ENCODE measurements around the gene NPAS4.
A peak's percentile ranks its signal among the peaks of the same experiment; 100 is the strongest.
"Not testable (repeated sequence)": the region's sequence is repeated elsewhere in the genome, so short reads cannot be mapped to it uniquely, and the experiment has no call there.

NPAS4 gene

GRCh38 chr11:66420671-66421476, at the start of gene NPAS4:
NPAS4 (plus strand) TSS chr11:66421035; CDS start chr11:66421180, 145 bp downstream.
- no peak for DNase-seq

DNA sequence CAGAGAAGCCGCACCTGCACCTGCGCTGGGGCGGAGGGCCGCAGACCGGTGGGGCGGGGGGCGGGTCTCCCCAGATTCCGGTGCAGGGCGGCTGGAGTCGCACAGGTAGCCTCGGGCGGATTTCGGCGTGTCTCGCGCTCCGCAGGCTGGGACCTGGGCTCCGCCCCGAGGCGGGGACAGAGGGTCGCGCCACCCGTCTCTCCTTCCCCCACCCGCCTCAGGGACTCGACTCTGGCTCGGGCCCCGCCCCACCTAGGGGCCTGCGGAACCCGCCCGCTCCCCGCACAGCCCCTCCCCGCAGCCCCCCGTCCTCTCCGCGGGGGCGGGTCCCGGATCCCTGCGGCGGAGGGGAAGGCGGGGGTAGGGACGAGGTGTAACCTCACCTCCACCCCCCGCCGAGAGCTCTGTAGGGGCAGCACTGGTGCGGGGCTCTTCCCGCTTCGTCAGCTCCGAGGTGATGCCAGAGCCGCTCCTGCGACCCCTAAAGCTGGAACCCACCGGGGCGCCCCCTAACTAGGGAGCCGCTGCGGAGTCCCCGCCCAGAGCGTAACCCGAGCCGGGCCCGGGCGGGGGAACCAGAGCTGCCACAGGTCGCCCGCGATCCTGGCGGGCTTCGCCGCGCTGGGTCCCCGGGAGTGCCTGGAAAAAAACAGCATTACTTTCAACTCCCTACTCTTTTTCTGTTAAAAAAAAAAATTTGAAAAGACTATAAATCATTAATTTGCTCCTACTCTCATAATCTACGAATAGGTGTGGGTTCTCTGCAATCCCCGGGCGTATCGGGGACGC, 49.0 kb upstream of the NPAS4 start, which contains the start of gene SLC29A2:
Gene SLC29A2, minus strand, starts transcription at position 134 of the 789 bp plus-strand sequence. CDS start 169 bp downstream, outside the sequence.
- peak; percentile 91 for DNase-seq

GRCh38 chr11:66373265-66373664, 47.6 kb upstream of the NPAS4 start:
- no peak for DNase-seq

DNA sequence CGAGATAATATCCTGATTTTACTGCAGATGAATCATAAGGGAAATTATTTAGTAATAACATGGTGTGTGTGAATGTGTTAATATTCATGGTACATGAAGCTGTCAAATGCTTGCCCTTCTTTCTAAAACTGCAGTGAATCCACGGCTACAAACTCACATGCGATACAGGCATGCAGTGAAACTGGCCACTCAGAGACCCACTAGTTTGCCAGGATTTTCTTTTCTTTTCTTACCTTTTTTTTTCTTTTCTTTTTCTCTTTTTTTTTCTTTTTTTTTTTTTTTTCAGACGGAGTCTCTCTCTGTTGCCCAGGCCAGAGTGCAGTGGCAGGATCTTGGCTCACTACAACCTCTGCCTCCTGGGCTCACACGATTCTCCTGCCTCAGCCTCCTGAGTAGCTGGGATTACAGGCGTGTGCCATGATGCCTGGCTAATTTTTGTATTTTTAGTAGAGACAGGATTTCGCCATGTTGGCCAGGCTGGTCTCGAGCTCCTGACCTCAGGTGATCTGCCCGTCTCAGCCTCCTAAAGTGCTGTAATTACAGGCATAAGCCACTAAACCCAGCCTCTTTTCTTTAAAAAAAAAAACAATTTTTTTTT, 47.0 kb upstream of the NPAS4 start:
- not testable (repeated sequence) for DNase-seq

- DNase-seq: not testable (repeated sequence)
Observed at GRCh38 chr11:66380264-66380663, 40.6 kb upstream of the NPAS4 start.

DNA sequence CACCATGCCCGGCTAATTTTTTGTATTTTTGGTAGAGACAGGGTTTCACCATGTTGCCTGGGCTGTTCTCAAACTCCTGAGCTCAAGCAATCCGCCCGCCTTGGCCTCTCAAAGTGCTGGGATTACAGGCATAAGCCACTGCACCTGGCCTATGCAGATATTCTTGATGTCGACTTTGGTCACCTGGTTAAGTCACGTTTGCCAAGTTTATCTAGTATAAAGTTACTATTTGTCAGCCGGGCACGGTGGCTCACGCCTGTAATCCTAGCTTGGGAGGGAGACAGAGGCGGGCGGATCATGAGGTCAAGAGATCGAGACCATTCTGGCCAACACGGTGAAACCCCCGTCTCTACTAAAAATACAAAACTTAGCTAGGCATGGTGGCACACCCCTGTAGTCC, 36.5 kb upstream of the NPAS4 start:
- DNase-seq: not testable (repeated sequence)

GRCh38 chr11:66386171-66387069, 34.4 kb upstream of the NPAS4 start:
- DNase-seq: peak; percentile 90

DNA sequence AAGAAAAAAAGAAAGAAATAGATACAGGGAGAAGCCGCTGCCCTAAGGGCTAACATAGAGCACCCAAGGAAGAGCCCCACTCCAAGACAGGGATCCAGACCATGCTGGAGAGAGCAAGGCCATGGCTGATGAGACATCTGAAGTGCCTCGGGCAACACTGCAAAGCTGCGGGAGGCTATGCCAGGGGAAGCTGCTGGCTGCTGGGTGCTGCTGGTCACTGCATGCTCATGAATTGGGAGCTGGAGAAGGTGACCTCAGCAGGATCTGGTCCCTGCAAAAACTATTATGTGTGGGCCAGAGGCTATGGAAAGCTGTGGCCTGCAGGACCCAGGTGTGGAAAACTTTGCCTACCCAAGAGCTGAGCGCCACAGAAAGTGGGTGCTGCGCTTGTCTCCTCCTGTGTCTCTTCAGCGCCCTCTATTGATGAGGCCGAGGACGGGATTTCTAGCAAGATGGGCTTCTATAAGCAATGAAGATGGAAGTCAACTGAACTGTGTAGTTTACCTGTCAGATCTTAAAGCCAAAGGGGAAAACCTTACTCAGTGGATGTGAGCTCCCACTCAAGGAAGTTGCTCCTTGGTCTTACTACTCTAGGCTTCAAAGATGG, 32.0 kb upstream of the NPAS4 start:
- peak; percentile 79 for DNase-seq

DNA sequence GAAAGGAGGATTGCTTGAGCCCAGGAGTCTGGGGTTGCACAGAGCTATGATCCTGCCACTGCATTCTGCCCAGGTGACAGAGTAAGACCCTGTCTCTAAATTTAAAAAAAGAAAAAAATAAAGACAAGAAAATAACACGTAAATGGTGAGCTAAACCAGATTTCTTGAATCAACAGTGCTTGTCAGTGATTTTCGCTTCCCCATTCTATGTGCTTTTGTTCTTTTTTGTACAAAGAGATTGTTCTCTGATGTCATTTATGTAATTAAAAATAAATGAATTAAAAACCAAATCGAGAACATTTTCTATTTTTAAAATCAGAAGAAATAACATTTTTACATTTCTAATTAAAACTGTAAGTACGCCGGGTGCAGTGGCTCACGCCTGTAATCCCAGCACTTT, 29.5 kb upstream of the NPAS4 start:
- DNase-seq: no peak

GRCh38 chr11:66393954-66394353, 26.9 kb upstream of the NPAS4 start:
- no peak for DNase-seq

GRCh38 chr11:66407651-66408050, 13.2 kb upstream of the NPAS4 start:
- no peak for DNase-seq

- peak; percentile 95 for DNase-seq
Observed at GRCh38 chr11:66408488-66409214, 12.2 kb upstream of the NPAS4 start.

DNA sequence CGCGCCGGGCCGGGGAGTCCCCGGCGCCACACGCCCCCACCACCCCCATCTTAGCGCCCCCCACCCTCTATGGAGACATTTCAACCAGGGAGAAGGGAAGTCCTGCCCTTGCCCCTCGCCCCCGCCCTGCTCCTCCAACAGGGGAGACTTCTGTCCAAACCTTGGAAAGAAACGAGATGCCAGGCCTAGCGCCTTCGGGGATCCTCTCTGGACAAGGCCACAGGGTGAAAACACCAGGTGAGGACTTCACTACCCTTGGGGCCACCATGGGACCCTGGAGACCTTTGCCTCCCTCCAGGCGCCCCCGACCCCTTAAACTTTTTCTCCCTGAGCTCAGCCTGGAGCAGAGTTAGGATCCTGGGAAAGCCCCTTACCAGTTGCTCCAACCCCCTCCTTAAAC, 11.6 kb upstream of the NPAS4 start:
- no peak for DNase-seq

- no peak for DNase-seq
Observed at GRCh38 chr11:66410191-66410590, 10.6 kb upstream of the NPAS4 start.

GRCh38 chr11:66411323-66411722, 9.5 kb upstream of the NPAS4 start:
- DNase-seq: no peak

GRCh38 chr11:66412110-66412509, 8.7 kb upstream of the NPAS4 start:
- no peak for DNase-seq

DNA sequence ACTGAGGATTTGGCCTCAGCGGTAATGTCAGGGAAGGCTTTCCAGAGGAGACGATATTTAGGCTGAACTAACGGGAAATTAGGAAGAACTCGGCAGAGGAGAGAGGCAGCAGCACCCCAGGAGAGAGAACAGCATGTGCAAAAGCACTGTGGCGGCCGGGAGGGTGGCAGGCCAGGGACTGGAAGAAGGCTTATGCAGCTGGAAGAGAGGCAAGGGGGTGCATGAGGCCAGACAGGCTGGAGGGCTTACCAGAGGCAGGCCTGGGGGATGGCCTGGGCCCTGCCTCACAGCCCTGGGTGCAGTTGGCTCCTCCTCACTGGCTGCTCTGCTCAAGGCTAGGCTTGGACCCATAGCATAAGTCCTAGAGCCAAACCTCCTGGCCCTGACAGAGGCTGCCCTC, 7.7 kb upstream of the NPAS4 start:
- no peak for DNase-seq

DNA sequence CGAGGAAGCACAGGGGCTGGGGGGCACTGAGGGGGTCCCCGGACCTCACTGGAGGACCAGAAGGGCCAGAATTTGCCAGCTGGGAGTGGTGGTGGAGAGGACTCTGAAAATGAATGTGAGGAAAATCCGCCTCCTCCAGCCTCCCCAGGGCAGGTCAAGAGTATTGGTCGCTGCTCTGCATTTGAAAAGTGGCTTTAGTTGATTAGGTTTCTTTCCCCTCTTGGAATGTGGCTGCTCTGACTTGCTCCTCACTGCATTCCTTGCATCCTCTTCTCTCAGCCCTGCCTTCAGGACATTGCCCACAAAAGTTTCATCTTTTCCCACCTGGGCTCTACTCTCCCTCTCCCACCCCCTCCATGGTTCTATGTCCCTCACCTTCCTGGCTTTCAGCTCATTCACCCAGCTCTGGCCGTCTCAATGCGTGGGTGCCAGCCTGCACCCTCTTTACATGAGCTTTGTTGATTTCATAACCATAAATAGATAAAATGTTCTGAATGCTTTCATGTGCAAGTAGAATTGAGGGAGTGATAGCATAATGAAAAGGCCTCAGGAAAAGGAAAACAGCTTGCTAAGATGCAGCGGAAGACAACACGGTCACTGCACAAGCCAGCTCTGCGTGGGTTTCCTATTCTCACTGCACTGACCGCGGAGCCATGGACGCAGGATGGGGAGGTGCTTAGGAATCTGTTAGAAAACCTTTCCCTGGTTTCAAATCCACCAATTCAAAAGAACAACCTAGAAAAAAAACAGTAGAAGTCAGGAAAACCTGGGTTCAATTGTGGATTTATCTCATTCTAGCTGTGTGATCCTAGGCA, 6.5 kb upstream of the NPAS4 start:
- DNase-seq: no peak

GRCh38 chr11:66415423-66415822, 5.4 kb upstream of the NPAS4 start:
- DNase-seq: no peak

GRCh38 chr11:66417000-66417399, 3.8 kb upstream of the NPAS4 start:
- DNase-seq: no peak

All from CD4-positive, alpha-beta T cell treated with Interleukin-17A for 4 hours (primary cell).